GM21786 (cell line): Measurements from ENCODE around the gene HES3.
A peak's percentile ranks its signal among the peaks of the same experiment; 100 is the strongest.

Experiments
- ATAC-seq: cut with Tn5 transposase; IDR thresholded peaks from one replicate; pipeline ENCODE4 v1.9.1; 2021; ENCODE audit not compliant: unreplicated experiment

The HES3 gene

DNA sequence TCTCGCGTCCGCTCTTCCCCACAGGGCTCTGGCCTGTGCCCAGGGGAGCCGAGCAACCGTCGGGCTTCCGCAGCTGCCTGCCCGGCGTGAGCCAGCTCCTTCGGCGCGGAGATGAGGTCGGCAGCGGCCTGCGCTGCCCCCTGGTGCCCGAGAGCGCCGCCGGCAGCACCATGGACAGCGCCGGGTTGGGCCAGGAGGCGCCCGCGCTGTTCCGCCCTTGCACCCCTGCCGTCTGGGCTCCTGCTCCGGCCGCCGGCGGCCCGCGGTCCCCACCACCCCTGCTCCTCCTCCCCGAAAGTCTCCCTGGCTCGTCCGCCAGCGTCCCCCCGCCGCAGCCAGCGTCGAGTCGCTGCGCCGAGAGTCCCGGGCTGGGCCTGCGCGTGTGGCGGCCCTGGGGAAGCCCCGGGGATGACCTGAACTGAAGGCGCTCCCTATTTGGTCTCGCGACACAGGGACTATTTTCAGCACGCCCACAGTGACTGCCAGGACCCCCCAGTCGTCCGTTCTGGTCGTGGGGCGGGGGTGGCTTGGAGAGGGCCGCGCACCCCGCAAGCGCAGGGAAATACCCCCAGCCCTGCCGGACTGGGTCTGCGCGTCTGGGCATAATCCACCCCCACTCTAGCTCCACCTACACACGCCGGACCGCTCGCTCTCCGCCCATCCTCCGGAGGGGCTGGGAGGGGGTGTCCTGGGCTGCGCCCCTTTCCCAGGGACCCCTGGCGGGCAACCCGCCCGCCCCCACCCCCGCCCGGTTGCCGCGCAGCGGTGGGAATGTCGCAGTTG, 1.3 kb downstream of the HES3 start:
- ATAC-seq, result peak; percentile 54

DNA sequence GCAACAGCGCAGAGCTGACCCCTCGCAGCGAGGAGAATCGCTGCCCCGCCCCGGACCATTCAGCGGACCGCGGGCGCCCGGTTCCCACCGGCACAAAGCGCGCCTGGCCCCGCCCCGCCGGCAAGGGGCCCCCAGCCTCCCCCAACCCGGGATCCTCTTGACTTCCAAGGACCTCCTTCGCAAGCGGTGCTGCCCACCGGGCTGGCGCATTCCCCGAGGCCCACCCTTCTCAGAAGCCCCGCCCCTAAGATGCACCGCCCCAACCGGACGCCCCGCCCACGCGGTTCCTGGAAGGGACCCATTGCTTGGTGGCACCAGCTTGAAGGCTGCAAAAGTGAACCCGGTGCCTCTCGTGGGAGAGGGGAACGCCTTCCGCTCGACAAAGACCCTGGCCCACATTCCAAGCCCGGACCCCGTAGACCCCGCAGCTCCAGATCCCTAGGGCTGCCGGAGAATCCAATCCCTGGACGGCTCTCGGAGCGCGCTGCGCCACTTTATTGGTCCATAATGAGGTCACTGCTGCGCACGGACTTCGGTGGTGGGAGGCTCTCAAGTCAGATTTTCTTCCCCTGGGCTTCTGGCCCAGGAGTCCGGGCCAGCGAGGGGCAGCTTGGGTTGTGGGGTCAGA, 2.0 kb downstream of the HES3 start:
- ATAC-seq, result no peak

DNA sequence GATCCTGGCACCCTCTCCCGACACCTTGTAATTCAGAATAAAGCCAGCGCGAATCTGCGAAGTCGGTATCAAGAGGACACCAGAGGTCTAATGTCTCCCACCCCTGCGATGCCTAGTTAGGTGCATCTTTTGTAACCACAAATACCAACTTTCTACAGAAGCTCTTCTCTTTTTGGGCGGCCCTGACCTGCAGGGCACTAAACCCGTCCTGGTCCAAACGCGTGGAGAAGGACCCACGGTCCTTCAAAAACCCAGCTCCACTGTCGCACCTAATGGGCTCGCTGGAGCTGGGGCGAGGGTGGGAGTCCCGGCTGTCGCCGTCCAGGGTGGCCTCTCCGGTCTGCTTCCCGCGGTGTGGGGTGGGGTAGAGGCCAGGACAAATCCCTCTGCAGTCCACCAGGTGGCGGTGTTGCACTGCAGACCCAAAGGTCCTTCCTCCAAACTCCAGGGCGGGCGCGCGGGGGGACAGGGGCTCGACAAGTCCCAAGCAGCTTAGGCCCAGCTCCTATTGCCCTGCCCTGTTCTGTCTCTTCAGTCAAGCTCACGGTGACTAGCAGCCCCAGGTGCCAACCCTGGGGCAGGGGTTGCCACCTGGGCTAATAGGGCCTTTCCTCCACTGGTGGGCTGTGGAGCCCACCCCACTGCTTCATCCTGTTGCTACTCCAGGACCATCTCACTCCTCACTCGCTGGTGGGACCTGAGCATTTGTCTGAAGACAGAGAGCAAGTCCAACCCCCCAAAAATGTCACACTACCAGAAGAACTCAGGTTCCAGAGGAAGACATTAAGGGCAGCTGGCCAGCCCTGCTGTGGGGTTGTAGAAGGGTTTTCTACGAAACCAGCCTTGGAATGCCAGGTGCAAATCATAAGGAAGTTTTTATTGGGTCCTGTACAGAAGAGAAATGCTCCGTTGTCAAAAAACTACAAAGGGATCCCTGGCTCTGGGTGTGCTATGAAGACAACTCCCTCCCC, 2.8 kb downstream of the HES3 start:
- no peak for ATAC-seq

- no peak for ATAC-seq
Measured at GRCh38 chr1:6247651-6248050, 3.7 kb downstream of the HES3 start.

GRCh38 chr1:6248161-6248776, 4.3 kb downstream of the HES3 start:
- ATAC-seq, result no peak

DNA sequence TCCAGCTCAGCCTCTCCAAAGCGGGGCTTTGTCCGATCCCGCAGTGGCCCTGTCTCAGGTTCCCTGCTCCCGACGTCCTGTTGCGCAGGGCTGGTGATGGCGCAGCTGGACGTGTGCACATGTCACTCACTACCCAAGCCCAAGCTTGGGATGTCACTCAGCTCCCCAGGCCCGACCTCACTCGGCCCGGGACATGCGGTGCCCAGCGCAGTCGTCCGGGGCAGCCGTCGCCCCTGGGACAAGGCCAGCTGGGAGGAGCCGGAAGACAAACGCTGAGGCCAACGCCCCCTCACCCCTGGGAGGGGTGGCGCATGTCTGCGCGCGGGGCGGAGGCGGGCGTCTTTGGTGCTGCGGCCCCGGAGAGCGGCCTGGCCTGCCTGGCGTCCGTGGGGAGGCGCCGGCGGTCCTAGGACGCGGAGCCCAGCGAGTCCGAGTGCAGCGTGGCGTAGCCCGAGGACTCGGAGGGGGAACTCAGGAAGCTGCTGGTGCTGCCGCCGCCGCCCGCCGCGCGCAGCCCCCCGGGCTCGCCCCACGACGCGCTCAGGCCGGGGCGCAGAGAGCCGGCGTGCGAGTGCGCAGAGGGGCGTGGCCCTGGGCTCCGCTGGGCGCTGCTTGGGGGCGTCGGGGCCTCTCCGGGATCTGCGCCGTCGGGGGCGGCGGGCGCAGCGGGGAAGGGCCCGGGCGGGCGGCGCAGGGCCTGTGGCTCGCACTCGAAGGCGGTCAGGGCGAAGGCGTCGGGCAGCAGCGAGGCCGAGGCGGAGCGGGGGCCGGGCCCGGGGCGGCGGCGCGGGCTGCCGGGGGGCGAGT, 5.2 kb downstream of the HES3 start:
- no peak for ATAC-seq

- ATAC-seq, result no peak
Measured at GRCh38 chr1:6249739-6250689, 6.0 kb downstream of the HES3 start.

DNA sequence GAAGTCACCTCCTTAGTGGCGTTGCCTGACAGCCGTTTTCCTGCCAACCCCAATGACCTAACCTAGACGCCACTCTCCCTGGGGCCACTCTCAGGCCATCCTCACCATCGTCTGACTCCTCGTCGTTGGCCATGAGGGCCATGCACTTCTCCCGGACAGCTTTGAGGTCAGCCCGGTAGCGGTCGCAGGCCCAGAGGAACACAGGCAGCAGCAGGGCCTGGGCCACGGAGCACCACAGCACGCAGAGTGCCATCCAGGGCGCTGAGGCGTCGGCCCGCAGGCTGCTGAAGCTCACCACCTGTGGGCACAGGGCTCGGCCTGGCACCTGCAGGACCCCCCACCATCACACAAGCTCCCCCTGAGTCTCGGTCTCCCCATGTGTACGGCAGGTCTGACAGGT, 7.3 kb downstream of the HES3 start:
- ATAC-seq, result no peak

- ATAC-seq, result no peak
Measured at GRCh38 chr1:6251681-6252373, 7.8 kb downstream of the HES3 start.

DNA sequence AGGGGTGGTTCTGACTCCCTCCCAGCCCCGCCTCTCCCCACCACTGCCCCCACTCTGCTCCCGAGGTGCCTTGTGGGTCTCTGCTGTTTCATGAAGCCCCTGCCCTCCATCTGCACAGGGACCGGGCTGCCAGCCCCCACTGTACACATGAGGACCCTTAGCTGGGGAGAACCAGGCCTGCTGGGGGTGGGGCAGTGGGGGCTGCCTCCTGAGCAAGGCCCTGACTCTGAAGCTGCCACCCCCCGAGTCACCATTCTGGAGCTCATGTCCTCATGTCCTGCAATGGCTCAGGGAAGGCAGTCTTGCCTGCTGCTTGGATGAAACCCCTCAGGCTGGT, 8.4 kb downstream of the HES3 start:
- ATAC-seq, result no peak

GRCh38 chr1:6253380-6253779, 9.4 kb downstream of the HES3 start:
- ATAC-seq, result no peak

DNA sequence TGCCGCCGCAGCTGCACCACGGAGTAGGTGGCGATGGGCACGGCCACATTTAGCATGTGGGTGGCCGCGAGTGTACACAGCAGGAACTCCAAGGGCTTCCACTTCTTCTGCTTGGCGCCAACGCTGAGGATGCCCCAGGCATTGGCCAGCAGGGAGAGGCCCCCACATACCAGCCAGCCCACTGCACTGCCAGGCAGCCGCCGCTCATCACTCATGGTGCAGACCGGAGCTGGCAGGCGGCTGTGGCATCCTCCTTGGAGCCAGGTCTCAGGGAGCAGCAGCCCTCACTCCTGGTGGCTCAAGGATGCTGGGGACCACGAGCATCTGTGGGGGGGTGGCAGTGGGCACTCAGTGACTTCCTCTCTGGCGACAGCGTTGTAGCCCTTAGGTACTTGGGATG, 10.7 kb downstream of the HES3 start:
- ATAC-seq, result no peak

- no peak for ATAC-seq
Measured at GRCh38 chr1:6256645-6257044, 12.7 kb downstream of the HES3 start.

GRCh38 chr1:6257541-6258069, 13.6 kb downstream of the HES3 start:
- ATAC-seq, result no peak

DNA sequence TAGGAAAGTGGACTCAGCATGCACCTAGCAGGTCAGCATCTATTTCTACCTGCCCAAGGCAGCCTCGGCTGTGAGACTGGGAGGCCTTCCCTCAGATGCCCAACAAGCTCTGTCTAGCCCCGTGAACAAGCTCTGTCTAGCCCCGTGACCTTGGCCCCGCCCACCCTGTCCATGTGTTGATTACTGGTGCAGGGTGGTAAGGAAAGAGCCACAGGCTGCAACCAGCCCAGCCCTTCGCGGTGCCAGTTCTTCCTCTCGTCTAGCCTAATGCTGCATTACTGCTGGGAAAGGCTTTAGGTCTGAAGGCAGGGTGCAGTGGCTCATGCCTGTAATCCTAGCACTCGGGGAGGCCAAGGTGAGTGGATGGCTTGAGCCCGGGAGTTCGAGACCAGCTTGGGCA, 14.7 kb downstream of the HES3 start:
- no peak for ATAC-seq

GRCh38 chr1:6259491-6260362, 15.7 kb downstream of the HES3 start:
- no peak for ATAC-seq

DNA sequence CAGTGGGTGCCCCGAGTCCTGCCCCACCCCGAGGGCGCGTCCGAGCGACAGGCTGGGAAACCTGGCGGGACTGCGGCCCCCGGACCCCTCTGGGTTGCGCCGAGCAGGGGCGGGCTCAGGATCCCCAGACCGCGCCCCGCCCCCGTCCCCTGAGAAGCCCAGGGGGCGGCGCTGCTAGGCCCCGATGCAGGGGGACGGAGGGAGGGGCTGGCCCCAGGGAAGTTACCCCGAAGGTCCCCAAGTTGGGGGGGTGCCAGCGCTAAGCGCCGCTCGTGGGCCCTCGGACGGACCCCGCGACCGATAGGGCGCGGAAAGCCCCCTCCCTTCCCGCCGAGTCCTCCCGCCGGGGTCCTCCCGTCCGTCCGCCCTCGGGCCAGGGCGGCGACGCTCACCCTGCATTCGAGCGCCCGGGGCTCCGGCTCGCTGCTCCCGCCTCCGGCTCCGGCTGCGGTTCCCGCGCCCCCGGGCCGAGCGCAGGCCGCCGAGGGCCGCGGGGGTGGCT, 16.5 kb downstream of the HES3 start:
- ATAC-seq, result no peak
